ENCODE data around the gene ARHGEF11. TPM values are rescaled to one million over a fixed set of nuclear protein-coding genes. Genes with fewer than 3 reads are reported as not detected.

Gene ARHGEF11
- total RNA-seq, 6 experiments from 2014 or later, result 21.3 to 24.8 (median 22.4) TPM

GRCh38 chr1:156909671-156910070 lies 135.9 kb downstream of the ARHGEF11 start:
- peaks cover 36% of the 10 kb centered on the region for H3K4me1 Mint-ChIP-seq (ENCODE audit: low read depth)
- peaks cover 2% of the 10 kb centered on the region; the same call in 1 of the 2 replicates for H3K36me3 Mint-ChIP-seq (ENCODE audit: low read depth)
- H3K27me3 Mint-ChIP-seq (ENCODE audit: insufficient read depth), result peaks cover 9% of the 10 kb centered on the region
- no peak for TF ChIP-seq CTCF (IDR thresholded peaks at IDR 0.05)
- H3K27ac Mint-ChIP-seq, result no peak overlapping the region
- no peak for DNase-seq
- H3K9me3 Mint-ChIP-seq, result no peaks in the 10 kb centered on the region
- H3K4me3 Mint-ChIP-seq, result no peak overlapping the region

GRCh38 chr1:156908955-156909354 lies 136.6 kb downstream of the ARHGEF11 start:
- Mint-ChIP-seq H3K9me3 (no peaks in the 10 kb centered on the region), H3K4me3 (no peak overlapping the region), H3K36me3 (ENCODE audit: low read depth) (no peaks in the 10 kb centered on the region; the same call in 1 of the 2 replicates), H3K27ac (no peak overlapping the region), H3K27me3 (ENCODE audit: insufficient read depth) (peaks cover 7% of the 10 kb centered on the region), H3K4me1 (ENCODE audit: low read depth) (peaks cover 29% of the 10 kb centered on the region)
- DNase-seq, result no peak
- no peak for TF ChIP-seq CTCF (IDR thresholded peaks at IDR 0.05)

- TF ChIP-seq CTCF (IDR thresholded peaks at IDR 0.05), result no peak
- Mint-ChIP-seq H3K27me3 (ENCODE audit: insufficient read depth) (peaks cover 6% of the 10 kb centered on the region), H3K27ac (no peak overlapping the region), H3K9me3 (no peaks in the 10 kb centered on the region), H3K4me3 (no peak overlapping the region), H3K36me3 (ENCODE audit: low read depth) (no peaks in the 10 kb centered on the region; the same call in 1 of the 2 replicates), H3K4me1 (ENCODE audit: low read depth) (peaks cover 26% of the 10 kb centered on the region)
- no peak for DNase-seq
Observed at GRCh38 chr1:156908541-156908940, 137.0 kb downstream of the ARHGEF11 start.

GRCh38 chr1:156906206-156906906 lies 139.2 kb downstream of the ARHGEF11 start:
- no peak overlapping the region; the same call in 1 of the 2 replicates for H3K27ac Mint-ChIP-seq

GRCh38 chr1:156905651-156906050 lies 139.9 kb downstream of the ARHGEF11 start:
- DNase-seq, result no peak
- TF ChIP-seq CTCF (IDR thresholded peaks at IDR 0.05), result no peak
- H3K27ac Mint-ChIP-seq, result no peak overlapping the region
- peaks cover 6% of the 10 kb centered on the region for H3K27me3 Mint-ChIP-seq (ENCODE audit: insufficient read depth)
- peaks cover 36% of the 10 kb centered on the region for H3K4me1 Mint-ChIP-seq (ENCODE audit: low read depth)
- H3K4me3 Mint-ChIP-seq, result no peak overlapping the region
- no peaks in the 10 kb centered on the region; the same call in 1 of the 2 replicates for H3K36me3 Mint-ChIP-seq (ENCODE audit: low read depth)
- no peaks in the 10 kb centered on the region for H3K9me3 Mint-ChIP-seq

More at GRCh38 chr1:156906206-156906906, 139.2 kb downstream of the ARHGEF11 start:
- Mint-ChIP-seq H3K36me3 (ENCODE audit: low read depth) (no peaks in the 10 kb centered on the region; the same call in 1 of the 2 replicates), H3K4me3 (no peak overlapping the region), H3K9me3 (no peaks in the 10 kb centered on the region), H3K4me1 (ENCODE audit: low read depth) (peaks cover 32% of the 10 kb centered on the region), H3K27me3 (ENCODE audit: insufficient read depth) (peaks cover 8% of the 10 kb centered on the region)
- TF ChIP-seq CTCF (IDR thresholded peaks at IDR 0.05), result no peak
- DNase-seq, result no peak
